SK-N-SH treated with all-trans-retinoic acid at 6 μM for 48 hours (cell line): ENCODE measurements around the gene UNC45B.

Source experiments
- ATAC-seq: fragments of 200-7000 bp; cut with Tn5 transposase; 3 replicates; pipeline ENCODE4 v1.9.1; 2020; ENCODE audit warnings: mild to moderate bottlenecking, moderate library complexity
- ARNTL ChIP-seq: fragments of 450-650 bp; formaldehyde crosslinking; IDR thresholded peaks from 2 replicates; pipeline ENCODE4 v1.5.0; 2020; ENCODE audit warnings: low read depth, mild to moderate bottlenecking, moderate library complexity, borderline replicate concordance
- BACH2 ChIP-seq: fragments of 250-450 bp; sonication (Bioruptor Pico); IDR thresholded peaks from 2 replicates; pipeline ENCODE4 v1.9.0; 2021; ENCODE audit warnings: mild to moderate bottlenecking, borderline replicate concordance
- CSRNP3 ChIP-seq: fragments of 250-450 bp; sonication (Bioruptor Pico); IDR thresholded peaks from 2 replicates; pipeline ENCODE4 v1.5.1; 2021; ENCODE audit warnings: mild to moderate bottlenecking, moderate library complexity
- ESRRG ChIP-seq: fragments of 250-450 bp; sonication (Bioruptor Pico); IDR thresholded peaks from 2 replicates; pipeline ENCODE4 v1.6.1; 2021; ENCODE audit warnings: mild to moderate bottlenecking
- GLIS3 ChIP-seq: fragments of 250-450 bp; sonication (Bioruptor Pico); IDR thresholded peaks from 2 replicates; pipeline ENCODE4 v1.5.0; 2020; ENCODE audit warnings: mild to moderate bottlenecking, moderate library complexity
- OSR1 ChIP-seq: fragments of 250-450 bp; sonication (Bioruptor Pico); IDR thresholded peaks from 2 replicates; pipeline ENCODE4 v1.8.0; 2022; ENCODE audit warnings: moderate library complexity, mild to moderate bottlenecking, inconsistent platforms
- RARB ChIP-seq: fragments of 250-450 bp; sonication (Bioruptor Pico); IDR thresholded peaks from 2 replicates; pipeline ENCODE4 v1.8.0; 2021; ENCODE audit warnings: mild to moderate bottlenecking, moderate library complexity
- SNAI2 ChIP-seq: fragments of 250-450 bp; sonication (Bioruptor Pico); IDR thresholded peaks from 2 replicates; pipeline ENCODE4 v1.5.0; 2020; ENCODE audit warnings: mild to moderate bottlenecking, moderate library complexity
- TCF4 ChIP-seq: fragments of 250-450 bp; sonication (Bioruptor Pico); IDR thresholded peaks from 2 replicates; pipeline ENCODE4 v1.8.0; 2021; ENCODE audit warnings: mild to moderate bottlenecking, moderate library complexity, borderline replicate concordance
- TOX ChIP-seq: fragments of 250-450 bp; sonication (Bioruptor Pico); IDR thresholded peaks from 2 replicates; pipeline ENCODE4 v1.8.0; 2021; ENCODE audit warnings: mild to moderate bottlenecking, moderate library complexity, borderline replicate concordance
- ZFP3 ChIP-seq: fragments of 250-450 bp; sonication (Bioruptor Pico); IDR thresholded peaks from 2 replicates; pipeline ENCODE4 v1.5.0; 2020; ENCODE audit warnings: mild to moderate bottlenecking, moderate library complexity
- ZFP30 ChIP-seq: fragments of 450-650 bp; formaldehyde crosslinking; IDR thresholded peaks from 2 replicates; pipeline ENCODE4 v1.5.0; 2022; ENCODE audit warnings: mild to moderate bottlenecking, moderate library complexity
- ZNF565 ChIP-seq: fragments of 450-650 bp; formaldehyde crosslinking; conservative IDR thresholded peaks from 2 replicates; pipeline ENCODE4 v1.5.0; 2020; ENCODE audit warnings: low read depth, mild to moderate bottlenecking, moderate library complexity
- ZNF70 ChIP-seq: fragments of 450-650 bp; formaldehyde crosslinking; IDR thresholded peaks from 2 replicates; pipeline ENCODE4 v1.5.0; 2020; ENCODE audit warnings: mild to moderate bottlenecking, moderate library complexity
- ZNF8 ChIP-seq: fragments of 450-650 bp; formaldehyde crosslinking; IDR thresholded peaks from 2 replicates; pipeline ENCODE4 v1.5.0; 2020; ENCODE audit warnings: mild to moderate bottlenecking, moderate library complexity
- TF ChIP-seq, protein P1 (sequence below): fragments of 250-450 bp; sonication (Bioruptor Pico); IDR thresholded peaks from 2 replicates; pipeline ENCODE4 v1.5.1; 2020; ENCODE audit warnings: low read depth, mild to moderate bottlenecking, moderate library complexity
- TF ChIP-seq, protein P2 (sequence below): fragments of 250-450 bp; sonication (Bioruptor Pico); IDR thresholded peaks from 2 replicates; pipeline ENCODE4 v1.8.0; 2021; ENCODE audit warnings: low read depth, mild to moderate bottlenecking, moderate library complexity, borderline replicate concordance
- TF ChIP-seq, protein P3 (sequence below): fragments of 250-450 bp; sonication (Bioruptor Pico); IDR thresholded peaks from 2 replicates; pipeline ENCODE4 v1.5.0; 2020; ENCODE audit warnings: mild to moderate bottlenecking, moderate library complexity

The UNC45B gene

GRCh38 chr17:35160354-35161201, 13.0 kb downstream of the UNC45B start:
- no peak for ATAC-seq

GRCh38 chr17:35161281-35161761, 13.7 kb downstream of the UNC45B start:
- ATAC-seq = no peak
- no peak for TF ChIP-seq ZNF8 (CRISPR knock-in tag)
- no peak for TF ChIP-seq OSR1 (CRISPR knock-in tag)
- no peak for TF ChIP-seq BACH2 (CRISPR knock-in tag)

More at GRCh38 chr17:35160354-35161201, 13.0 kb downstream of the UNC45B start:
- TF ChIP-seq CSRNP3 (CRISPR knock-in tag) = no peak
- no peak for TF ChIP-seq SNAI2 (CRISPR knock-in tag)
- no peak for TF ChIP-seq GLIS3 (CRISPR knock-in tag)
- TF ChIP-seq RARB (CRISPR knock-in tag) = no peak
- TF ChIP-seq, protein P1, sequence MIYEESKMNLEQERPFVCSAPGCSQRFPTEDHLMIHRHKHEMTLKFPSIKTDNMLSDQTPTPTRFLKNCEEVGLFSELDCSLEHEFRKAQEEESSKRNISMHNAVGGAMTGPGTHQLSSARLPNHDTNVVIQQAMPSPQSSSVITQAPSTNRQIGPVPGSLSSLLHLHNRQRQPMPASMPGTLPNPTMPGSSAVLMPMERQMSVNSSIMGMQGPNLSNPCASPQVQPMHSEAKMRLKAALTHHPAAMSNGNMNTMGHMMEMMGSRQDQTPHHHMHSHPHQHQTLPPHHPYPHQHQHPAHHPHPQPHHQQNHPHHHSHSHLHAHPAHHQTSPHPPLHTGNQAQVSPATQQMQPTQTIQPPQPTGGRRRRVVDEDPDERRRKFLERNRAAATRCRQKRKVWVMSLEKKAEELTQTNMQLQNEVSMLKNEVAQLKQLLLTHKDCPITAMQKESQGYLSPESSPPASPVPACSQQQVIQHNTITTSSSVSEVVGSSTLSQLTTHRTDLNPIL (CRISPR knock-in tag) = no peak
- no peak for TF ChIP-seq ZNF8 (CRISPR knock-in tag)
- no peak for TF ChIP-seq TOX (CRISPR knock-in tag)

GRCh38 chr17:35162755-35163154, 15.1 kb downstream of the UNC45B start:
- TF ChIP-seq, protein P2, sequence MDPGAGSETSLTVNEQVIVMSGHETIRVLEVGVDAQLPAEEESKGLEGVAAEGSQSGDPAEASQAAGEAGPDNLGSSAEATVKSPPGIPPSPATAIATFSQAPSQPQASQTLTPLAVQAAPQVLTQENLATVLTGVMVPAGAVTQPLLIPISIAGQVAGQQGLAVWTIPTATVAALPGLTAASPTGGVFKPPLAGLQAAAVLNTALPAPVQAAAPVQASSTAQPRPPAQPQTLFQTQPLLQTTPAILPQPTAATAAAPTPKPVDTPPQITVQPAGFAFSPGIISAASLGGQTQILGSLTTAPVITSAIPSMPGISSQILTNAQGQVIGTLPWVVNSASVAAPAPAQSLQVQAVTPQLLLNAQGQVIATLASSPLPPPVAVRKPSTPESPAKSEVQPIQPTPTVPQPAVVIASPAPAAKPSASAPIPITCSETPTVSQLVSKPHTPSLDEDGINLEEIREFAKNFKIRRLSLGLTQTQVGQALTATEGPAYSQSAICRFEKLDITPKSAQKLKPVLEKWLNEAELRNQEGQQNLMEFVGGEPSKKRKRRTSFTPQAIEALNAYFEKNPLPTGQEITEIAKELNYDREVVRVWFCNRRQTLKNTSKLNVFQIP (CRISPR knock-in tag) = no peak
- TF ChIP-seq ZNF565 (CRISPR knock-in tag) (no peak), SNAI2 (CRISPR knock-in tag) (no peak), TCF4 (CRISPR knock-in tag) (no peak), ZNF70 (CRISPR knock-in tag) (no peak)
- TF ChIP-seq, protein P3, sequence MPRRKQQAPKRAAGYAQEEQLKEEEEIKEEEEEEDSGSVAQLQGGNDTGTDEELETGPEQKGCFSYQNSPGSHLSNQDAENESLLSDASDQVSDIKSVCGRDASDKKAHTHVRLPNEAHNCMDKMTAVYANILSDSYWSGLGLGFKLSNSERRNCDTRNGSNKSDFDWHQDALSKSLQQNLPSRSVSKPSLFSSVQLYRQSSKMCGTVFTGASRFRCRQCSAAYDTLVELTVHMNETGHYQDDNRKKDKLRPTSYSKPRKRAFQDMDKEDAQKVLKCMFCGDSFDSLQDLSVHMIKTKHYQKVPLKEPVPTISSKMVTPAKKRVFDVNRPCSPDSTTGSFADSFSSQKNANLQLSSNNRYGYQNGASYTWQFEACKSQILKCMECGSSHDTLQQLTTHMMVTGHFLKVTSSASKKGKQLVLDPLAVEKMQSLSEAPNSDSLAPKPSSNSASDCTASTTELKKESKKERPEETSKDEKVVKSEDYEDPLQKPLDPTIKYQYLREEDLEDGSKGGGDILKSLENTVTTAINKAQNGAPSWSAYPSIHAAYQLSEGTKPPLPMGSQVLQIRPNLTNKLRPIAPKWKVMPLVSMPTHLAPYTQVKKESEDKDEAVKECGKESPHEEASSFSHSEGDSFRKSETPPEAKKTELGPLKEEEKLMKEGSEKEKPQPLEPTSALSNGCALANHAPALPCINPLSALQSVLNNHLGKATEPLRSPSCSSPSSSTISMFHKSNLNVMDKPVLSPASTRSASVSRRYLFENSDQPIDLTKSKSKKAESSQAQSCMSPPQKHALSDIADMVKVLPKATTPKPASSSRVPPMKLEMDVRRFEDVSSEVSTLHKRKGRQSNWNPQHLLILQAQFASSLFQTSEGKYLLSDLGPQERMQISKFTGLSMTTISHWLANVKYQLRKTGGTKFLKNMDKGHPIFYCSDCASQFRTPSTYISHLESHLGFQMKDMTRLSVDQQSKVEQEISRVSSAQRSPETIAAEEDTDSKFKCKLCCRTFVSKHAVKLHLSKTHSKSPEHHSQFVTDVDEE (CRISPR knock-in tag) = no peak
- ATAC-seq = no peak

DNA sequence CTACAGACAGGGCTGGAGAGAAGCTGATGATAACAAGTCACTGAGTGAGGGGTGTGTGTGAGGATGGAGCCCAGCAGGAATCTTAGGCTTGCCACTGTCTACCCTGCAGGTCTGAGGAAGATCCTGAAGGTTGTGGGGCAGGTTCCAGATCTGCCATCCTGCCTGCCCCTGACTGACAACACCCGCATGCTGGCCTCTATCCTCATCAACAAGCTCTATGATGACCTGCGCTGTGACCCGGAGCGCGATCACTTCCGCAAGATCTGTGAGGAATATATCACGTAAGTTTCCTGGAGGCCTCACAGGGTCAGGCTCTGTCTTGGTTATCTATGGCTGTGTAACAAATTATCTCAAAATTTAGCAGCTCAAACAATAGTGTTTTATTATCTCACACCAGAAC, 16.3 kb downstream of the UNC45B start:
- TF ChIP-seq, protein P3 (CRISPR knock-in tag) = no peak
- no peak for TF ChIP-seq ZNF70 (CRISPR knock-in tag)
- no peak for TF ChIP-seq ZFP3 (CRISPR knock-in tag)
- TF ChIP-seq ARNTL = no peak
- no peak for TF ChIP-seq ESRRG (CRISPR knock-in tag)
- TF ChIP-seq, protein P1 (CRISPR knock-in tag) = no peak
- TF ChIP-seq ZNF8 (CRISPR knock-in tag) = no peak
- no peak for TF ChIP-seq ZFP30 (CRISPR knock-in tag)
- ATAC-seq = no peak
